Type B pancreatic cell (in vitro differentiated cells): ENCODE data around the gene KIF26B. TPM values are rescaled to one million over a fixed set of nuclear protein-coding genes. Genes with fewer than 3 reads are reported as not detected.

Experiments used
- DNase-seq: peaks from one replicate; pipeline ENCODE4 v3.0.0; 2021; ENCODE audit warnings: mixed read lengths; ENCODE audit not compliant: unreplicated experiment; ENCODE audit errors: extremely low spot score
- H3K27ac Mint-ChIP-seq: 2 replicates; pipeline ENCODE4 v1.8.0; 2021; ENCODE audit warnings: mild to moderate bottlenecking, mixed read lengths
- H3K27me3 Mint-ChIP-seq: 2 replicates; pipeline ENCODE4 v1.8.0; 2021; ENCODE audit warnings: mixed read lengths
- H3K36me3 Mint-ChIP-seq: 2 replicates; pipeline ENCODE4 v1.8.0; 2021; ENCODE audit warnings: mixed read lengths
- H3K4me1 Mint-ChIP-seq: one replicate; pipeline ENCODE4 v1.8.0; 2021; ENCODE audit warnings: mixed read lengths; ENCODE audit not compliant: unreplicated experiment
- H3K4me3 Mint-ChIP-seq: 2 replicates; pipeline ENCODE4 v1.8.0; 2021; ENCODE audit warnings: mild to moderate bottlenecking, mixed read lengths
- H3K9me3 Mint-ChIP-seq: 2 replicates; pipeline ENCODE4 v1.8.0; 2021; ENCODE audit warnings: mixed read lengths
- total RNA-seq: library from RNA; stranded (reverse); gene quantifications from 2 replicates; pipeline ENCODE4 v1.2.1, GENCODE V29; 2021; ENCODE audit warnings: low replicate concordance
- TF ChIP-seq, protein P1 (sequence below): fragments of 200-600 bp; sonication (generic); conservative IDR thresholded peaks from 2 replicates; pipeline ENCODE4 v1.5.0; 2021; ENCODE audit warnings: antibody characterized with exemption, mild to moderate bottlenecking

Gene KIF26B
- total RNA-seq, 1 donor from 2014 or later = 22.1 TPM

DNA sequence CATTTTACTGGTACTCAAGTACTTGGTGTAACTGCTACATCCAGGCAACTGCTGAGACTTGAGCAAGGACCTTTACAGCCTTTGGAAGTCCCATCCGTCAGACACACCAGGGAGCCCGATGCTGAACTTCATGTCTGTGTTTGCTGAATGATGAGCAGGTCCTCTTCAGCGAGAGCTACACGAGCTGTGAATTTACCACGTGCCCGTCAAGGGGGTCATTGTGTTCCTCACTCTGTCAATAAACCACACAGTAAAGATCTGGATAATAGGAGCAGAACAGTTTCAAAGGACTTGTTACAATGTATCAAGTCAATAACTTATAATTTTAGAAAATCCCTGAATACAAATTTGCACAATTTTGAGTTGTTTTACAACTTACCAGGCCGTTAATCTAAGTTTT lies 427.2 kb downstream of the KIF26B start:
- no peak for DNase-seq
- H3K27me3 Mint-ChIP-seq = peaks cover 18% of the 10 kb centered on the region
- H3K27ac Mint-ChIP-seq = no peak overlapping the region
- TF ChIP-seq, protein P1, sequence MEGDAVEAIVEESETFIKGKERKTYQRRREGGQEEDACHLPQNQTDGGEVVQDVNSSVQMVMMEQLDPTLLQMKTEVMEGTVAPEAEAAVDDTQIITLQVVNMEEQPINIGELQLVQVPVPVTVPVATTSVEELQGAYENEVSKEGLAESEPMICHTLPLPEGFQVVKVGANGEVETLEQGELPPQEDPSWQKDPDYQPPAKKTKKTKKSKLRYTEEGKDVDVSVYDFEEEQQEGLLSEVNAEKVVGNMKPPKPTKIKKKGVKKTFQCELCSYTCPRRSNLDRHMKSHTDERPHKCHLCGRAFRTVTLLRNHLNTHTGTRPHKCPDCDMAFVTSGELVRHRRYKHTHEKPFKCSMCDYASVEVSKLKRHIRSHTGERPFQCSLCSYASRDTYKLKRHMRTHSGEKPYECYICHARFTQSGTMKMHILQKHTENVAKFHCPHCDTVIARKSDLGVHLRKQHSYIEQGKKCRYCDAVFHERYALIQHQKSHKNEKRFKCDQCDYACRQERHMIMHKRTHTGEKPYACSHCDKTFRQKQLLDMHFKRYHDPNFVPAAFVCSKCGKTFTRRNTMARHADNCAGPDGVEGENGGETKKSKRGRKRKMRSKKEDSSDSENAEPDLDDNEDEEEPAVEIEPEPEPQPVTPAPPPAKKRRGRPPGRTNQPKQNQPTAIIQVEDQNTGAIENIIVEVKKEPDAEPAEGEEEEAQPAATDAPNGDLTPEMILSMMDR = no peak
- no peaks in the 10 kb centered on the region for H3K9me3 Mint-ChIP-seq
- H3K4me1 Mint-ChIP-seq = peaks cover 31% of the 10 kb centered on the region
- H3K4me3 Mint-ChIP-seq = no peak overlapping the region
- H3K36me3 Mint-ChIP-seq = no peaks in the 10 kb centered on the region

DNA sequence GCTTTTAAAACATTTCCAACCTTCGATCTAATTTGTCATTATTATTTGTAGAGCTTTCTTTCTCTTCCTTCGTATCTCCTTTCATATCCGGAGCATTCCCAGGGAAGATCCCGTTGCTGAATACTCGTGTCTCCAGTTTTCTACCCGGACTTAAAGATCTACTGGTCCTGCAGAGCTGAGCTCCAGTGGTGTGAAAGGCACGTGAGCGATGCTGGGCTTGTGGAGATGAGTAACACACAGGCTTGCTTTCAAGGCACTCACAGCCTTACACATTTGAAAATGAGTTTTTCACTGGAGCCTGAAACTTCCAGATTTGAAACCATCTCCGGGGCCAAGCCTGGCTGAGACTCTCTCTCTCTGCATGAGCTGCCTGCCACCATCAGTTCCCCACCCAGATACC lies 428.3 kb downstream of the KIF26B start:
- H3K27ac Mint-ChIP-seq = no peak overlapping the region
- TF ChIP-seq, protein P1 = no peak
- H3K4me1 Mint-ChIP-seq = peaks cover 38% of the 10 kb centered on the region
- no peaks in the 10 kb centered on the region for H3K9me3 Mint-ChIP-seq
- no peaks in the 10 kb centered on the region for H3K36me3 Mint-ChIP-seq
- H3K27me3 Mint-ChIP-seq = peaks cover 17% of the 10 kb centered on the region
- no peak overlapping the region for H3K4me3 Mint-ChIP-seq
- DNase-seq = no peak

DNA sequence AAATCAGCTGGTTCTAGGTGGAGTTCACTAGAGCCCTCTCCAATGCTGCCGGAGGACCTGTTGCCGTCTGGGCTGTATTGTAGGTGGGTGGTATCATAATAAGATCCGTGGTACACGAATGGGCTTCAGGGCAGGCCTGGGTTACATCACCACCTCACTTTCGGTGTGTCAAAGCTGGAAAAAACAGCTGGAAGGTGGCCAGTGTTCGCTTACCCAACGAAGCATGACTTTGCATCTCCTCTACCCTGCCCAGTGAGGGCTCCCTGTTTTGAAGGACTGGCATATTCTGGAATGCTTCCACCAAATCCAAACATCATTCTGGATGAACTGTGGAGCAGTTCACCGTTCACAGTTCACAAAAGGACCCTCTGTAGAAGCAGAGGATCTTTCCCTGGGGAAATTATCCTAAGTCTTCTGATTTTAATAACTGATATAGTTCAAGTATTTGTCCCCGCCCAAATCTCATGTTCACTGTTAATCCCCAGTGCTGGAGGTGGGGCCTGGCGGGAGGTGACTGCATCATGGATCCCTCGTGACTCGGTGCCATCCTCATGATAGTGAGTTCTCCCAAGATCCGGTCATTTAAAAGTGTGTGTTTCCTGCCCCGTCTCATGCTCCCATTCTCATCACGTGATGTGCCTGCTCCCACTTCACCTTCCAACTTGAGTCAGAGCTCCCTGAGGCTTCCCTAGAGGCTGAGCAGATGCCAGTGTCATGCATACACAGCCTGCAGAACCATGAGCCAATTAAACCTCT lies 429.0 kb downstream of the KIF26B start:
- Mint-ChIP-seq H3K4me1 (peaks cover 38% of the 10 kb centered on the region), H3K4me3 (no peak overlapping the region), H3K36me3 (no peaks in the 10 kb centered on the region), H3K27me3 (peaks cover 23% of the 10 kb centered on the region), H3K27ac (no peak overlapping the region), H3K9me3 (no peaks in the 10 kb centered on the region)
- TF ChIP-seq, protein P1 = no peak
- no peak for DNase-seq

DNA sequence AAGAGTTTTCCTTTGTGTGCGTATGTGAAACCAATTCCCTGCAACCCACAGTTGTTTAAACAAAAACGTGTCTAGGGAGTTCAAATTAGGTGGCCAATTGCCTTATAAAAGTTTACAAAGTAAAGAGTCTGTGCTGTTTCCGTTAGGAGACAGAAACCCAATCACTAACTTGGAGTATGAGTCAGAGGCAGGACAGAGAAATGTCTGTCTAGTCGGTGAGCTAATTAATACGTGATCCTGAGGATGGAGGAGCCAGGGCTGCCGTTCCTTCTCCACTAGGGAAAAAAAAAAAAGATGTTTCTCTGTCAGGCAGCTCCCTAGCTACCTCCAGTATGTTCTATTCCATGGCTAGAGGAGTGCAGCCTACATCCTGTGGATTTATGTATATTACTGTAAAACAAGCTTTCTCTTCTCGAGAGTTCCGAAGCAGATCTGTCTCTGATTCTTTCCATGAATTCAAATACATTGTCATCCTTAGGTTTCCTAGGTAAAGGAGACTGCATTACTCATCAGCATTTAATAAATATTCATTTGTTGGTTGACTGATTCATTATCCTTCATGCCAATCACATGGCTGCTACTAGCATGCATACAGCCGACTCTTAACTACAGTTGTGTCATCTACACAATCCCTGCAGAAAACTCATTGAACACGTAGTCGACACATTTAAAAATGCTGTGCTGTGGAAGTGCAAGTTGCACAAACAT lies 430.6 kb downstream of the KIF26B start:
- TF ChIP-seq, protein P1 = no peak
- no peak overlapping the region for H3K27ac Mint-ChIP-seq
- peaks cover 46% of the 10 kb centered on the region for H3K4me1 Mint-ChIP-seq
- peaks cover 24% of the 10 kb centered on the region for H3K27me3 Mint-ChIP-seq
- H3K9me3 Mint-ChIP-seq = no peaks in the 10 kb centered on the region
- H3K4me3 Mint-ChIP-seq = no peak overlapping the region
- no peak for DNase-seq
- no peaks in the 10 kb centered on the region for H3K36me3 Mint-ChIP-seq

DNA sequence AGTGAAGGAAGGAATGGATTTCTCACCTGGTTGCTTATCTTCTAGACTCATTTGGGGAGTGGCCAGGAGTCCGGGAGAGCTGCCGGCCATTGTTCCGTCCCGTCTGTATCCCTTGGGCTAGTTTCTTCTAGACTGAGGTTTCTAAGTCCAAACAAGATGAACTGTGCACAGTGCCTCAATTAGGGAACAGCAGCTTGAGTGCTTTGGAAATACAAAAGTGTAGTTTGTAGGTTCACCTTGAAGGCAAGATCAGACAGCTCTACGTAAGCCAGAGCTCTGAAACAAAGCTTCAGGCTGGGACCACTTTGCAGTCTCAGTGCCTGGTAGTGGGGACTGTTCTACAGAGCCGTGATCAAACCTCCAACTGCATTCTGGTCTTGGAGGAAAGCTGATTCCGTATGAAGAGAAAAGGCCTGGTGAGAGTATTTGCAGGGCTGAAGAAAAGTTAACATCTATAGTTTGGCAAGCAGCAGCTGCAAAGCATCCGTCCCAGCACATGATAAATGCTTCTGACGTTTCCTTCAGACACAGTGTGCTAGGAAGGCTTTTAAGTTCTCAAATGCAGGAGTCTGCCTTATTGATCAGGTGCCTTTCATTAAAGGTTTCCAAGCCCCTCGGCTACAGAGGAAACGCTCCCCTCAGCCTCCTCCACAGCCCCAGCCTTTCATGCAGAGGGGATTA lies 432.8 kb downstream of the KIF26B start:
- TF ChIP-seq, protein P1 = no peak
- peak overlapping the region; percentile 24 for H3K27ac Mint-ChIP-seq
- peak overlapping the region; percentile 28 for H3K4me3 Mint-ChIP-seq
- DNase-seq = no peak
- peaks cover 16% of the 10 kb centered on the region for H3K27me3 Mint-ChIP-seq
- H3K36me3 Mint-ChIP-seq = no peaks in the 10 kb centered on the region
- no peaks in the 10 kb centered on the region for H3K9me3 Mint-ChIP-seq
- H3K4me1 Mint-ChIP-seq = peaks cover 45% of the 10 kb centered on the region
